Fibroblast of lung (primary cell): ENCODE measurements around the gene GLMN. TPM values are rescaled to one million over a fixed set of nuclear protein-coding genes. Genes with fewer than 3 reads are reported as not detected.
A peak's percentile ranks its signal among the peaks of the same experiment; 100 is the strongest.

ENCODE experiments used
- DNase-seq, 2 donors: peaks; one replicate each; pipeline versions ENCODE4 v3.0.0 to v3.0.0-alpha.2; 2010; ENCODE audit warnings: low read depth in 2 of 2
- H2AFZ ChIP-seq: 2 replicates; pipeline ENCODE4 v1.5.1; 2012; ENCODE audit warnings: low read length, control low read depth, inconsistent platforms
- H3K27ac ChIP-seq: 2 replicates; pipeline ENCODE4 v1.5.1; 2011; ENCODE audit warnings: low read length, control low read depth; ENCODE audit not compliant: insufficient read depth
- H3K27me3 ChIP-seq: 2 replicates; pipeline ENCODE4 v1.5.1; 2011; ENCODE audit warnings: mild to moderate bottlenecking, low read length; ENCODE audit not compliant: control insufficient read depth, insufficient read depth
- H3K36me3 ChIP-seq: 2 replicates; pipeline ENCODE4 v1.5.1; 2011; ENCODE audit warnings: low read length; ENCODE audit not compliant: control insufficient read depth, insufficient read depth
- H3K4me1 ChIP-seq: 2 replicates; pipeline ENCODE4 v1.5.1; 2011; ENCODE audit warnings: low read length; ENCODE audit not compliant: control insufficient read depth, insufficient read depth; ENCODE audit errors: extremely low read depth
- H3K4me2 ChIP-seq: 2 replicates; pipeline ENCODE4 v1.5.1; 2011; ENCODE audit warnings: low read length, control low read depth; ENCODE audit not compliant: insufficient read depth; ENCODE audit errors: extremely low read depth
- H3K4me3 ChIP-seq, 4 experiments: fragments of 200-600 bp in 1 of 4; sonication (generic) in 1 of 4; replicated peaks in 1 of 4; 2 replicates each; pipeline ENCODE4 v1.5.1; 2011 to 2016; ENCODE audit warnings: low read length in 4 of 4, low read depth in 3 of 4, mild to moderate bottlenecking in 3 of 4, control low read depth in 2 of 4, inconsistent platforms in 1 of 4, mixed read lengths in 1 of 4; ENCODE audit not compliant: insufficient read depth in 1 of 4; ENCODE audit errors: control extremely low read depth in 1 of 4
- H3K79me2 ChIP-seq: 2 replicates; pipeline ENCODE4 v1.5.1; 2012; ENCODE audit warnings: mild to moderate bottlenecking, low read length, inconsistent platforms; ENCODE audit not compliant: control insufficient read depth, insufficient read depth
- H3K9ac ChIP-seq: 2 replicates; pipeline ENCODE4 v1.5.1; 2011; ENCODE audit warnings: mild to moderate bottlenecking, low read length, control low read depth; ENCODE audit not compliant: insufficient read depth
- H3K9me3 ChIP-seq: 2 replicates; pipeline ENCODE4 v1.5.1; 2012; ENCODE audit warnings: low read depth, low read length; ENCODE audit not compliant: control insufficient read depth, insufficient read depth
- H4K20me1 ChIP-seq: 2 replicates; pipeline ENCODE4 v1.5.1; 2011; ENCODE audit warnings: low read length; ENCODE audit not compliant: control insufficient read depth, insufficient read depth; ENCODE audit errors: extremely low read depth
- CTCF ChIP-seq, 2 donors: IDR thresholded peaks in 1 of 2; conservative IDR thresholded peaks in 1 of 2; 1 replicate in 1 of 2; 2 replicates in 1 of 2; pipeline ENCODE4 v1.5.1; 2011 to 2012; ENCODE audit warnings: low read length in 2 of 2, control low read depth in 1 of 2, inconsistent platforms in 1 of 2, low read depth in 1 of 2, mild to moderate bottlenecking in 1 of 2
- EZH2 ChIP-seq: IDR thresholded peaks from 2 replicates; pipeline ENCODE4 v1.5.1; 2012; ENCODE audit warnings: low read length, control low read depth, mild to moderate bottlenecking; ENCODE audit errors: missing control alignments
- polyA plus RNA-seq, 2 donors: library from polyadenylated mRNA; depleted of rRNA in 1 of 2; stranded (reverse) in 1 of 2; unstranded in 1 of 2; fragments of >200 nt; gene quantifications; 2 replicates each; pipeline ENCODE4 v1.2.1, GENCODE V29; 2011 to 2012; ENCODE audit warnings: missing spikeins in 1 of 2
- total RNA-seq: library from RNA; depleted of rRNA; stranded (reverse); fragments of >200 nt; gene quantifications from 2 replicates; pipeline ENCODE4 v1.2.1, GENCODE V29; 2014

The GLMN gene
- total and polyA plus RNA-seq, 2 donors (not counting 1 experiment from before 2014, with no cell fraction given), result 7.8 to 9.1 TPM

GRCh38 chr1:92310185-92310597, 11.4 kb upstream of the GLMN start:
- DNase-seq, result peak in 1 of 2 donors; percentile 54
- no peaks in the 10 kb centered on the region for H3K4me1 ChIP-seq
- no peaks in the 10 kb centered on the region for H3K79me2 ChIP-seq
- H3K9ac ChIP-seq, result no peak overlapping the region
- H3K4me3 ChIP-seq, result no peak overlapping the region
- H3K4me2 ChIP-seq, result no peak overlapping the region
- no peaks in the 10 kb centered on the region for H3K36me3 ChIP-seq
- H2AFZ ChIP-seq, result no peak overlapping the region
- H3K27me3 ChIP-seq, result no peaks in the 10 kb centered on the region
- no peak overlapping the region for H3K27ac ChIP-seq
- H3K9me3 ChIP-seq, result no peaks in the 10 kb centered on the region
- no peak for TF ChIP-seq EZH2
- TF ChIP-seq CTCF (conservative IDR thresholded peaks at IDR 0.05 in 1 of 2, IDR thresholded peaks at IDR 0.05 in 1 of 2; ENCODE audit: low read depth in 1 of 2, low read length in 2 of 2), result peak; percentile 15 to 56
- no peaks in the 10 kb centered on the region for H4K20me1 ChIP-seq

DNA sequence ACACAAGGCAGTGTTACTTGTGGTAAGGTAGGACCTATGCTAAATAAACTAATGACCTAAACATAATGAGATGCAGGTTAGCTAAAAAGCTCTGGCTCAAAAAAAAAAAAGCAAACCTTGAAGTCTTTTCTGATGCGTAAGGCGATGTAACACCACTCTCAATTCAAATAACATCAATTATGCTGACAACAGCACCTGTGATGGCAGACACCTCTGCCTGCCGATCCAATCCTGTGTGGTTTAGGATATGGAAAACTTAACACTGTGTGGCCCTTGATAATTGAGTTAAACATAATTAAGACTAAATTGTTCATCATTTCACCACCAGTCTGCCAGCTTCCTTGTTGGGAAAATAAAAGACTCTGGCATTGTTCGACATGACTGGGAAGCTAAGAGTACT, 9.2 kb upstream of the GLMN start:
- Histone ChIP-seq H4K20me1 (no peaks in the 10 kb centered on the region), H2AFZ (no peak overlapping the region), H3K27ac (no peak overlapping the region), H3K79me2 (no peaks in the 10 kb centered on the region), H3K4me3 (no peak overlapping the region), H3K9ac (no peak overlapping the region), H3K9me3 (no peaks in the 10 kb centered on the region), H3K36me3 (no peaks in the 10 kb centered on the region), H3K4me1 (no peaks in the 10 kb centered on the region), H3K4me2 (no peak overlapping the region), H3K27me3 (no peaks in the 10 kb centered on the region)
- DNase-seq, result no peak
- no peak for TF ChIP-seq EZH2
- no peak for TF ChIP-seq CTCF (conservative IDR thresholded peaks at IDR 0.05 in 1 of 2, IDR thresholded peaks at IDR 0.05 in 1 of 2; ENCODE audit: low read depth in 1 of 2, low read length in 2 of 2)

GRCh38 chr1:92306020-92306419, 7.2 kb upstream of the GLMN start:
- DNase-seq, result no peak

More at GRCh38 chr1:92306020-92306419, 7.2 kb upstream of the GLMN start:
- no peak overlapping the region for H2AFZ ChIP-seq
- no peak for TF ChIP-seq CTCF (conservative IDR thresholded peaks at IDR 0.05 in 1 of 2, IDR thresholded peaks at IDR 0.05 in 1 of 2; ENCODE audit: low read depth in 1 of 2, low read length in 2 of 2)
- TF ChIP-seq EZH2, result no peak
- H3K4me3 ChIP-seq, result no peak overlapping the region
- no peak overlapping the region for H3K4me2 ChIP-seq
- H3K79me2 ChIP-seq, result no peaks in the 10 kb centered on the region
- no peaks in the 10 kb centered on the region for H3K4me1 ChIP-seq
- no peaks in the 10 kb centered on the region for H3K36me3 ChIP-seq
- no peaks in the 10 kb centered on the region for H3K9me3 ChIP-seq
- H3K9ac ChIP-seq, result no peak overlapping the region
- no peaks in the 10 kb centered on the region for H4K20me1 ChIP-seq
- H3K27me3 ChIP-seq, result no peaks in the 10 kb centered on the region
- no peak overlapping the region for H3K27ac ChIP-seq
